Type B pancreatic cell (in vitro differentiated cells): ENCODE results near the gene ZNHIT3. TPM values are rescaled to one million over a fixed set of nuclear protein-coding genes. Genes with fewer than 3 reads are reported as not detected.
"Not testable (repeated sequence)": the region's sequence is repeated elsewhere in the genome, so short reads cannot be mapped to it uniquely, and the experiment has no call there.

ENCODE experiments used
- DNase-seq: peaks from one replicate; pipeline ENCODE4 v3.0.0; 2021; ENCODE audit warnings: mixed read lengths; ENCODE audit not compliant: unreplicated experiment; ENCODE audit errors: extremely low spot score
- H3K27ac Mint-ChIP-seq: 2 replicates; pipeline ENCODE4 v1.8.0; 2021; ENCODE audit warnings: mild to moderate bottlenecking, mixed read lengths
- H3K27me3 Mint-ChIP-seq: 2 replicates; pipeline ENCODE4 v1.8.0; 2021; ENCODE audit warnings: mixed read lengths
- H3K36me3 Mint-ChIP-seq: 2 replicates; pipeline ENCODE4 v1.8.0; 2021; ENCODE audit warnings: mixed read lengths
- H3K4me1 Mint-ChIP-seq: one replicate; pipeline ENCODE4 v1.8.0; 2021; ENCODE audit warnings: mixed read lengths; ENCODE audit not compliant: unreplicated experiment
- H3K4me3 Mint-ChIP-seq: 2 replicates; pipeline ENCODE4 v1.8.0; 2021; ENCODE audit warnings: mild to moderate bottlenecking, mixed read lengths
- H3K9me3 Mint-ChIP-seq: 2 replicates; pipeline ENCODE4 v1.8.0; 2021; ENCODE audit warnings: mixed read lengths
- total RNA-seq: library from RNA; stranded (reverse); gene quantifications from 2 replicates; pipeline ENCODE4 v1.2.1, GENCODE V29; 2021; ENCODE audit warnings: low replicate concordance
- TF ChIP-seq, protein P1 (sequence below): fragments of 200-600 bp; sonication (generic); conservative IDR thresholded peaks from 2 replicates; pipeline ENCODE4 v1.5.0; 2021; ENCODE audit warnings: antibody characterized with exemption, mild to moderate bottlenecking

Gene ZNHIT3
- total RNA-seq, 1 donor from 2014 or later = 43.3 TPM

DNA sequence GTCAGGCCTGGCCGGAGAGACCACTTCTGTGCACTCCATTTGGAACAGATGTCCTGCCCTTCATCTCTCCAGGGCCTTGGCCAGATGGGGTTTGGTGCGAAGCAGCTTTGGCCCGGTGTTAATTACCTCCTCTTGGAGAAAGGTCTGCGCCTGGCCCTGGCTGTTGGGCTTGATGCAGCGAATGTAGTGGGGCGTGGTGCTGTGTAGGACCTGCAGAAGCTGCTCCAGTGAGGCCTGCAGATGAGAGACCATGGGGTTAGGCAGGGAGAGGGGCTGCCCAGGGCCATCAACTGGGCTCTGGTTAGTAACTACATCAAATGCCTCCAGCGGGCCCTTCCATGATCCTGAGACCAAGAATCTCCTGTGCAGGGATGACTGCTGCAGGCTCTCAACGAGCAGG, 18.7 kb downstream of the ZNHIT3 start:
- no peak for DNase-seq
- H3K9me3 Mint-ChIP-seq = no peaks in the 10 kb centered on the region
- H3K27ac Mint-ChIP-seq = no peak overlapping the region
- H3K27me3 Mint-ChIP-seq = no peaks in the 10 kb centered on the region
- TF ChIP-seq, protein P1, sequence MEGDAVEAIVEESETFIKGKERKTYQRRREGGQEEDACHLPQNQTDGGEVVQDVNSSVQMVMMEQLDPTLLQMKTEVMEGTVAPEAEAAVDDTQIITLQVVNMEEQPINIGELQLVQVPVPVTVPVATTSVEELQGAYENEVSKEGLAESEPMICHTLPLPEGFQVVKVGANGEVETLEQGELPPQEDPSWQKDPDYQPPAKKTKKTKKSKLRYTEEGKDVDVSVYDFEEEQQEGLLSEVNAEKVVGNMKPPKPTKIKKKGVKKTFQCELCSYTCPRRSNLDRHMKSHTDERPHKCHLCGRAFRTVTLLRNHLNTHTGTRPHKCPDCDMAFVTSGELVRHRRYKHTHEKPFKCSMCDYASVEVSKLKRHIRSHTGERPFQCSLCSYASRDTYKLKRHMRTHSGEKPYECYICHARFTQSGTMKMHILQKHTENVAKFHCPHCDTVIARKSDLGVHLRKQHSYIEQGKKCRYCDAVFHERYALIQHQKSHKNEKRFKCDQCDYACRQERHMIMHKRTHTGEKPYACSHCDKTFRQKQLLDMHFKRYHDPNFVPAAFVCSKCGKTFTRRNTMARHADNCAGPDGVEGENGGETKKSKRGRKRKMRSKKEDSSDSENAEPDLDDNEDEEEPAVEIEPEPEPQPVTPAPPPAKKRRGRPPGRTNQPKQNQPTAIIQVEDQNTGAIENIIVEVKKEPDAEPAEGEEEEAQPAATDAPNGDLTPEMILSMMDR = no peak
- H3K4me3 Mint-ChIP-seq = no peak overlapping the region
- no peaks in the 10 kb centered on the region for H3K4me1 Mint-ChIP-seq
- H3K36me3 Mint-ChIP-seq = peaks cover 4% of the 10 kb centered on the region

DNA sequence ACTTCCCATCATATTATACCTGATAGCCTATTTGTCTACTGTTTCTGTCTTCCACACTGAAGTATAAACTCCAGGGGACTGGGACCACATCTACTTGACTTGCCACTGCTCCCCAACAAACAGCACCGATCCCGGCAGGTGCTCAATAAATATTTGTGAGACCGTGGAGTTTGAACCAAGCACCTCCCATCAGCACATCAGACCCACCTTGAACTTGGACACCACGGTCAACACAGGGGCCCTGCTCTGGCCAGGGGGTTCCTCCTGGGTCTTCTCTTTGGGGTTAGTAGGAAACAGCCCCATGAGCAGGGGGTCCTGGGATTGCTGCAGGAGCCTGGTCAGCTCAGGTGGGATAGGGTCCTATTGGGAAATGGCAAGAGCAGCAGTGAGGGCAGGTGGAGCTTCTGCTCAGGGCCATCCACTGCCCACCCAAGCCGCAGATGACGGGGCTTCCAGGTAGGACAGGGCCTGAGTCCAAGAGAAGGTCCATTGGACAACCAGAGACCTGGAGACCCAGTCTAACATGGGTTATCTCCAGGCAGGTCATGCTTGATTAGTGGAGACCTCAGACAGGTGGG, 19.9 kb downstream of the ZNHIT3 start:
- TF ChIP-seq, protein P1 = no peak
- Mint-ChIP-seq H3K4me1 (no peaks in the 10 kb centered on the region), H3K4me3 (no peak overlapping the region), H3K27ac (no peak overlapping the region), H3K36me3 (peaks cover 4% of the 10 kb centered on the region), H3K27me3 (no peaks in the 10 kb centered on the region), H3K9me3 (no peaks in the 10 kb centered on the region)
- DNase-seq = no peak

- Mint-ChIP-seq H3K27me3 (no peaks in the 10 kb centered on the region), H3K9me3 (no peaks in the 10 kb centered on the region), H3K4me3 (no peak overlapping the region), H3K36me3 (peaks cover 4% of the 10 kb centered on the region), H3K4me1 (no peaks in the 10 kb centered on the region), H3K27ac (no peak overlapping the region)
- TF ChIP-seq, protein P1 = no peak
- no peak for DNase-seq
These were observed 20.4 kb downstream of the ZNHIT3 start for GRCh38 chr17:36506831-36507230.

- TF ChIP-seq, protein P1 = no peak
- peaks cover 4% of the 10 kb centered on the region for H3K36me3 Mint-ChIP-seq
- H3K27ac Mint-ChIP-seq = no peak overlapping the region
- no peak overlapping the region for H3K4me3 Mint-ChIP-seq
- no peaks in the 10 kb centered on the region for H3K27me3 Mint-ChIP-seq
- no peaks in the 10 kb centered on the region for H3K4me1 Mint-ChIP-seq
- H3K9me3 Mint-ChIP-seq = no peaks in the 10 kb centered on the region
- DNase-seq = no peak
These were observed 20.8 kb downstream of the ZNHIT3 start for GRCh38 chr17:36507266-36507665.

DNA sequence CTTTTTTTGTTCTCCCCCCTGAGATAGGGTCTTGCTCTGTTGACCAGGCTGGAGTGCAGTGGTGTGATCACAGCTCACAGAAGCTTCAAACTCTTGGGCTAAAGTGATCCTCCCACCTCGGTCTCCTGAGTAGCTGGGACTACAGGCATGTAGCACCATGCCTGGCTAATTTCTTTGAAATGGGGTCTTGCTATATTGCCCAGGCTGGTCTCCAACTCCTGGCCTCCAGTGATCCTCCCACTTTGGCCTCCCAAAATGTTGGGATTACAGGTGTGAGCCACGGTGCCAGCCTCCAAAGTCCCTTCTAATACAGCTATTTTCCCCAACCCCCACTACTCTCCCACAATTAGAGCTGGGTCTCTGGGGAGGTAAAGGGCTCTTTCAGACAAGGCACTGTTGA, 22.0 kb downstream of the ZNHIT3 start:
- H3K36me3 Mint-ChIP-seq, H3K9me3 Mint-ChIP-seq, DNase-seq, H3K27me3 Mint-ChIP-seq, H3K4me1 Mint-ChIP-seq, H3K27ac Mint-ChIP-seq, H3K4me3 Mint-ChIP-seq: not testable (repeated sequence)

DNA sequence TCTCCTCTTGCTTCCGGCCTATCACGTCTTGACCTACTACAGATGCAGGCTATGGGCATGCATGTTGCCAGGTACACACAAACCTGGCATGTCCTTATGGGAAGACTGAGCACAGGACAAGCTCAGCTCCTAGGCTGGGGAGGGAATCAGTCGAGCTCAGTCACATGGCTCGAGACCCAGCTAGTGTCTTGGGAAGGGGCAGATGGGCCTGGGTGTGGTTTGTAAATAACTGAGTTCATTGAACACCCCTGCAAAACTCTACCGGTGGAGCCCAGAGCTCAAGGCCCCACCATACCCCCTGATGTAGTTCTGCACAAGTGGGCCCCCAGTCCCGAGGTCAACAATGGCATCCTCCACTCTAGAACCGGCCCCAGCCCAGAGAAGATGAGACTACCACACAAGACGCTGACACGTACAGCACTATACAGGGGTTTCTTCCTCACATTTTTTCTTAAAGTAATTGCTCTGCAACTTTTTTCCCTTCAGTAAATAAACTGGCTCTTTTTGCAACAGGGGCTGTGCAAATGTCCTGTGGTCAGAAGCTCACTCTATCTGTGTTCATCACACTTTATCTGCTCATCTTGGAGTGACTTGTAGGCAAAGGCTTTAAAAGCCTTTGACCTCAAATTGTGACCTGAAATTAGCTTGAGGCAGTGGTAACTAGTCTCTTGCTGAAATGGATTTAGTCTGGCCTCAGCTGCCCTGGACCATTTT, 22.9 kb downstream of the ZNHIT3 start:
- no peaks in the 10 kb centered on the region for H3K4me1 Mint-ChIP-seq
- no peaks in the 10 kb centered on the region for H3K36me3 Mint-ChIP-seq
- TF ChIP-seq, protein P1 = no peak
- H3K4me3 Mint-ChIP-seq = no peak overlapping the region
- H3K27ac Mint-ChIP-seq = no peak overlapping the region
- DNase-seq = no peak
- H3K27me3 Mint-ChIP-seq = no peaks in the 10 kb centered on the region
- H3K9me3 Mint-ChIP-seq = no peaks in the 10 kb centered on the region
